Colonic mucosa (tissue), 4 donors: Measurements from ENCODE around the gene TTI1. TPM values are rescaled to one million over a fixed set of nuclear protein-coding genes. Genes with fewer than 3 reads are reported as not detected.

ENCODE experiments used
- DNase-seq: peaks from one replicate; pipeline ENCODE4 v3.0.0-alpha.2; 2020
- H3K27ac ChIP-seq: fragments of 200-600 bp; one replicate; pipeline ENCODE4 v1.8.0; 2021
- H3K27me3 ChIP-seq: fragments of 200-600 bp; one replicate; pipeline ENCODE4 v1.8.0; 2021
- H3K36me3 ChIP-seq: fragments of 200-600 bp; one replicate; pipeline ENCODE4 v1.8.0; 2021
- H3K4me1 ChIP-seq: fragments of 200-600 bp; one replicate; pipeline ENCODE4 v1.8.0; 2021; ENCODE audit warnings: mild to moderate bottlenecking
- H3K4me3 ChIP-seq: fragments of 200-600 bp; one replicate; pipeline ENCODE4 v1.8.0; 2021
- H3K9ac ChIP-seq, 2 donors: one replicate each; pipeline ENCODE4 v1.7.0; 2013; ENCODE audit warnings: control low read depth in 2 of 2, low read depth in 2 of 2, low read length in 2 of 2
- H3K9me3 ChIP-seq: fragments of 200-600 bp; one replicate; pipeline ENCODE4 v1.8.0; 2021
- intact Hi-C: fragments of 100-400 bp; cut with DNase I; formaldehyde crosslinking; loops from one replicate; pipeline ENCODE4 v1.14.1; 2022
- total RNA-seq, 2 donors: library from RNA; stranded (reverse); fragmentation: NEBNext Ultra II Directional in 1 of 2; extraction: Animal tissue kit (Norgen Biotek cat#: 25700) in 1 of 2; gene quantifications; one replicate each; pipeline ENCODE4 v1.2.1, GENCODE V29; 2021
- TF ChIP-seq, protein P1 (sequence below): fragments of 200-600 bp; IDR thresholded peaks from one replicate; pipeline ENCODE4 v1.8.0; 2022; ENCODE audit warnings: antibody characterized with exemption, mild to moderate bottlenecking
- donor health status: healthy.
- donor health status: DM: no; HTN: no; CAD: no.
- donor health status: DM: no; HTN: no; CAD: no.

The TTI1 gene
- total RNA-seq, 2 donors from 2014 or later, result 10.2 to 23.0 TPM

DNA sequence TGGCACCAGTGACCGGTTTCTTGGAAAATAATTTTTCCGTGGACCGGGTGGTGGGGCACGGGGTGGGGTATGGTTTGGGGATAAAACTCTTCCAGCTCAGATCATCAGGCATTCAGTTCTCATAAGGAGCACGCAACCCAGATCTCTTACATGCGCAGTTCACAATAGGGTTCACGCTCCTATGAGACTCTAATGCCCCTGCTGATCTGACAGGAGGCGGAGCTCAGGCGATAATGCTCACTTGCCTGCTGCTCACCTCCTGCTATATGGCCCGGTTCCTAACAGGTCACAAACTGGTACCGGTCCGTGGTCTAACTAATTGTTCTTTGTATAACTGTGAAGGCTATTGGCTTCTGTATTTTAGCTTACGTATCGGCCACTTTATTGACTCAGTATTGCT, 78.6 kb downstream of the TTI1 start:
- Histone ChIP-seq H3K27me3 (no peaks in the 10 kb centered on the region), H3K9me3 (no peaks in the 10 kb centered on the region), H3K36me3 (no peaks in the 10 kb centered on the region), H3K4me1 (no peaks in the 10 kb centered on the region), H3K9ac (no peak overlapping the region), H3K27ac (no peak overlapping the region), H3K4me3 (no peak overlapping the region)
- peak; percentile 7 for DNase-seq
- TF ChIP-seq, protein P1, sequence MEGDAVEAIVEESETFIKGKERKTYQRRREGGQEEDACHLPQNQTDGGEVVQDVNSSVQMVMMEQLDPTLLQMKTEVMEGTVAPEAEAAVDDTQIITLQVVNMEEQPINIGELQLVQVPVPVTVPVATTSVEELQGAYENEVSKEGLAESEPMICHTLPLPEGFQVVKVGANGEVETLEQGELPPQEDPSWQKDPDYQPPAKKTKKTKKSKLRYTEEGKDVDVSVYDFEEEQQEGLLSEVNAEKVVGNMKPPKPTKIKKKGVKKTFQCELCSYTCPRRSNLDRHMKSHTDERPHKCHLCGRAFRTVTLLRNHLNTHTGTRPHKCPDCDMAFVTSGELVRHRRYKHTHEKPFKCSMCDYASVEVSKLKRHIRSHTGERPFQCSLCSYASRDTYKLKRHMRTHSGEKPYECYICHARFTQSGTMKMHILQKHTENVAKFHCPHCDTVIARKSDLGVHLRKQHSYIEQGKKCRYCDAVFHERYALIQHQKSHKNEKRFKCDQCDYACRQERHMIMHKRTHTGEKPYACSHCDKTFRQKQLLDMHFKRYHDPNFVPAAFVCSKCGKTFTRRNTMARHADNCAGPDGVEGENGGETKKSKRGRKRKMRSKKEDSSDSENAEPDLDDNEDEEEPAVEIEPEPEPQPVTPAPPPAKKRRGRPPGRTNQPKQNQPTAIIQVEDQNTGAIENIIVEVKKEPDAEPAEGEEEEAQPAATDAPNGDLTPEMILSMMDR, result no peak
- intact Hi-C loops, result no loop called here

DNA sequence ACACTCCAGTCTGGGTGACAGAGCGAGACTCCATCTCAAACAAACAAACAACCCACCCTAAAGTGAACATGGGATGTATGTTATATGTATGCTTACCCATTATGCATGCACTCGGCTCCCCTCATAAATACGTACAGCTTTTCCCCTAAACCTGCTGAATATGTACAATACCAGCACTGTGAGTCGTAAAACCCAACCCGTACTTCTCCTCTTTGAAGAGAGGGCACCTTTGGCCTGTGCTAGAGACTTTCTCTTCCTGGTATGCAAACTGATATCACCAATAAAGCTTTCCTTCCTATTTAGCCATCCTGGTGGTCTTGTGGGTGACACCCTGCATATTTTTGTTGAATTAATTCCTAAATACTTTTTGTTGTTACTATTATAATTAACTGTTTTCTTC, 79.1 kb downstream of the TTI1 start:
- no peak overlapping the region for H3K27ac ChIP-seq
- no peaks in the 10 kb centered on the region for H3K9me3 ChIP-seq
- H3K4me3 ChIP-seq, result no peak overlapping the region
- H3K4me1 ChIP-seq, result no peaks in the 10 kb centered on the region
- TF ChIP-seq, protein P1, result no peak
- intact Hi-C loops, result no loop called here
- H3K9ac ChIP-seq, result no peak overlapping the region
- no peak for DNase-seq
- H3K36me3 ChIP-seq, result no peaks in the 10 kb centered on the region
- H3K27me3 ChIP-seq, result no peaks in the 10 kb centered on the region

DNA sequence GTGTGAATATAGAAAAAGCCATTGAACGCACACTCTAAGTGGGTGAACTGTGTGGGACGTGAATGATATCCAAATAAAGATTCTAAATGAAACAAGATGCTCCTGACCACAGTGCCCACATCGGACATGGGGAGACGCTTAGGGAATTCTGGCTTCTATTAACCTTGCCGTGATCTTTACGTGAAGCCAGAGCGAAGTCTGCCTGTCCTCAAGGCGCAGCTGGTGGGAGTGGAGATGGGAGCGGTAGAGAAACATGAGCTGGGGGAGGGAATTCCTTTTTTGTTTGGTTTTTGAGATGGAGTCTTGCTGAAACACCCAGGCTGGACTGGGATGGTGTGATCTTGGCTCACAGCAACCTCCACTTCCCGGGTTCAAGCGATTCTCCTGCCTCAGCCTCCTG, 84.3 kb downstream of the TTI1 start:
- intact Hi-C loops, result no loop called here
- Histone ChIP-seq H3K27me3 (no peaks in the 10 kb centered on the region), H3K9ac (no peak overlapping the region), H3K4me3 (no peak overlapping the region), H3K4me1 (no peaks in the 10 kb centered on the region), H3K27ac (no peak overlapping the region), H3K9me3 (no peaks in the 10 kb centered on the region), H3K36me3 (no peaks in the 10 kb centered on the region)
- no peak for DNase-seq
- TF ChIP-seq, protein P1, result no peak

- TF ChIP-seq, protein P1, result no peak
- no peak for DNase-seq
- H3K9ac ChIP-seq, result no peak overlapping the region
- H3K4me3 ChIP-seq, result no peak overlapping the region
- no peaks in the 10 kb centered on the region for H3K27me3 ChIP-seq
- H3K9me3 ChIP-seq, result no peaks in the 10 kb centered on the region
- no peaks in the 10 kb centered on the region for H3K36me3 ChIP-seq
- H3K4me1 ChIP-seq, result no peaks in the 10 kb centered on the region
- intact Hi-C loops, result no loop called here
- no peak overlapping the region for H3K27ac ChIP-seq
These were observed 85.3 kb downstream of the TTI1 start for GRCh38 chr20:37947943-37948342.

DNA sequence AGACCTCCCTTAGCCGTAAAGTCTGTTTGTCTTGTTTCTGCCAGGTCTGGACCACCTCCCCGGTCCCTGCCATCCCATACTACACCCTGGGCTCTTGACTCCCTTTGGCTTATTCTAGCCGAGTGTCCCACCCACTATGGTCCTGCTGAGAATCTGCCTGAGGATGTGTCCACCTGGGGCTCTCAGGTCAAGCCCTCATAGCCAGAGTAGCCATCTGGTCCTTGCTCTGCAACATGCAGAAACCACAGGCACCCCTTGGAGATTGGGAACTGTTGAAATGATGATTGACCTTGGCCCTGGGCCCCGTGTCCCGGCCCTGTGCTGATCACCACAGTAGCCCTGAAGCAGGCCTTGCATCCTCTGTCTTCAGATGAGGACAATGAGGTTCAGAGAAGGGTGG, 86.3 kb downstream of the TTI1 start:
- no peaks in the 10 kb centered on the region for H3K4me1 ChIP-seq
- intact Hi-C loops, result no loop called here
- TF ChIP-seq, protein P1, result no peak
- no peak overlapping the region for H3K27ac ChIP-seq
- DNase-seq, result peak; percentile 10
- no peak overlapping the region for H3K9ac ChIP-seq
- H3K4me3 ChIP-seq, result no peak overlapping the region
- no peaks in the 10 kb centered on the region for H3K9me3 ChIP-seq
- no peaks in the 10 kb centered on the region for H3K27me3 ChIP-seq
- no peaks in the 10 kb centered on the region for H3K36me3 ChIP-seq

DNA sequence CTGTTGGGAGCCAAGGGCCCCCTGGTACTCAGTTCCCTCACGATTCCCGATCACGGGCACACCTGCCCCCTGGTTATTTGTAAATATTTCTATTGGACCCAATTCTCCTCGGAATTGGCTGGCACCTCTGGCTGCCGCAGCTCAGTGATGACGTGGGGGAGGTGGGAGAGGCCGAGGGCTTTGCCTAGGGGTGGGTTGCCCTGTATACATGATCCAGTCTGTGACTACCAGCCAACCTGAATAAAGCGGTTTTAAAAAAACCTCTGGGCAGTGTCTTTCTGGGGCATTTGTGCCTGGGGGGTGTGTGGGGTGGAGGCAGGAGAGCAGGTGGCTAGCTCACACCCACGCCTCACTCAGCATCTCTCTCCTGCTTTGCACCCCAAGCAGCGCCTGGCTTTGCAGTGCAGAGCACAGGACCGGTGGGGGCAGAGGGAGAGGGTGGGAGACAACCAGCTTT, 88.1 kb downstream of the TTI1 start:
- H3K4me3 ChIP-seq, result no peak overlapping the region
- H3K27me3 ChIP-seq, result no peaks in the 10 kb centered on the region
- H3K27ac ChIP-seq, result no peak overlapping the region
- peak; percentile 13 for DNase-seq
- no peaks in the 10 kb centered on the region for H3K4me1 ChIP-seq
- TF ChIP-seq, protein P1, result no peak
- H3K9me3 ChIP-seq, result no peaks in the 10 kb centered on the region
- intact Hi-C loops, result no loop called here
- H3K36me3 ChIP-seq, result no peaks in the 10 kb centered on the region
- H3K9ac ChIP-seq, result no peak overlapping the region
